HEK293T (cell line): ENCODE measurements around the gene MAST4.

Source experiments
- CTCF ChIA-PET: fragments of 350-600 bp; formaldehyde crosslinking; extraction: SDS; loops from one replicate; lab custom pipeline; 2021; ENCODE audit warnings: antibody characterized with exemption, inconsistent platforms; lab: Yijun Ruan, JAX
- POLR2A ChIA-PET: fragments of 350-600 bp; formaldehyde crosslinking; extraction: SDS; loops from one replicate; lab custom pipeline; 2020; ENCODE audit warnings: antibody characterized with exemption, inconsistent platforms; lab: Yijun Ruan, JAX
- DNase-seq: peaks from one replicate; pipeline ENCODE4 v3.0.0; 2012; ENCODE audit warnings: mixed read lengths; ENCODE audit errors: extremely low spot score
- ARNT ChIP-seq: fragments of 450-650 bp; IDR thresholded peaks from 2 replicates; pipeline ENCODE4 v1.6.1; 2017; ENCODE audit warnings: mild to moderate bottlenecking
- BHLHE40 ChIP-seq: fragments of 450-650 bp; IDR thresholded peaks from 2 replicates; pipeline ENCODE4 v1.6.1; 2016; ENCODE audit warnings: mild to moderate bottlenecking, moderate library complexity, borderline replicate concordance
- CTBP1 ChIP-seq: fragments of 450-650 bp; IDR thresholded peaks from 2 replicates; pipeline ENCODE4 v1.6.1; 2016; ENCODE audit warnings: borderline replicate concordance
- ELF4 ChIP-seq: fragments of 450-650 bp; IDR thresholded peaks from 2 replicates; pipeline ENCODE4 v1.6.1; 2017; ENCODE audit warnings: antibody characterized with exemption
- FOXA1 ChIP-seq: fragments of 450-650 bp; IDR thresholded peaks from 2 replicates; pipeline ENCODE4 v1.6.1; 2016; ENCODE audit warnings: mild to moderate bottlenecking
- FOXK2 ChIP-seq: fragments of 450-650 bp; IDR thresholded peaks from 2 replicates; pipeline ENCODE4 v1.6.1; 2016; ENCODE audit warnings: mild to moderate bottlenecking
- FOXM1 ChIP-seq: fragments of 450-650 bp; IDR thresholded peaks from 2 replicates; pipeline ENCODE4 v1.6.1; 2017; ENCODE audit warnings: mild to moderate bottlenecking, borderline replicate concordance
- HDGF ChIP-seq: fragments of 450-650 bp; IDR thresholded peaks from 2 replicates; pipeline ENCODE4 v1.6.1; 2017; ENCODE audit warnings: antibody characterized with exemption, borderline replicate concordance
- L3MBTL2 ChIP-seq: fragments of 450-650 bp; conservative IDR thresholded peaks from 2 replicates; pipeline ENCODE4 v1.6.1; 2016; ENCODE audit warnings: mild to moderate bottlenecking
- LEF1 ChIP-seq: fragments of 450-650 bp; IDR thresholded peaks from 2 replicates; pipeline ENCODE4 v1.6.1; 2017; ENCODE audit warnings: mild to moderate bottlenecking, borderline replicate concordance
- NFRKB ChIP-seq: fragments of 450-650 bp; IDR thresholded peaks from 2 replicates; pipeline ENCODE4 v1.6.1; 2016; ENCODE audit warnings: mild to moderate bottlenecking, moderate library complexity
- SP1 ChIP-seq: fragments of 450-650 bp; IDR thresholded peaks from 2 replicates; pipeline ENCODE4 v1.6.1; 2017
- SUZ12 ChIP-seq: fragments of 450-650 bp; IDR thresholded peaks from 2 replicates; pipeline ENCODE4 v1.6.1; 2016; ENCODE audit warnings: mild to moderate bottlenecking
- TARDBP ChIP-seq: fragments of 450-650 bp; IDR thresholded peaks from 2 replicates; pipeline ENCODE4 v1.6.1; 2016
- ZNF384 ChIP-seq: fragments of 450-650 bp; IDR thresholded peaks from 2 replicates; pipeline ENCODE4 v1.6.1; 2016
- TF ChIP-seq, protein P1 (sequence below): fragments of 450-650 bp; IDR thresholded peaks from 2 replicates; pipeline ENCODE4 v1.6.1; 2016

Gene MAST4

DNA sequence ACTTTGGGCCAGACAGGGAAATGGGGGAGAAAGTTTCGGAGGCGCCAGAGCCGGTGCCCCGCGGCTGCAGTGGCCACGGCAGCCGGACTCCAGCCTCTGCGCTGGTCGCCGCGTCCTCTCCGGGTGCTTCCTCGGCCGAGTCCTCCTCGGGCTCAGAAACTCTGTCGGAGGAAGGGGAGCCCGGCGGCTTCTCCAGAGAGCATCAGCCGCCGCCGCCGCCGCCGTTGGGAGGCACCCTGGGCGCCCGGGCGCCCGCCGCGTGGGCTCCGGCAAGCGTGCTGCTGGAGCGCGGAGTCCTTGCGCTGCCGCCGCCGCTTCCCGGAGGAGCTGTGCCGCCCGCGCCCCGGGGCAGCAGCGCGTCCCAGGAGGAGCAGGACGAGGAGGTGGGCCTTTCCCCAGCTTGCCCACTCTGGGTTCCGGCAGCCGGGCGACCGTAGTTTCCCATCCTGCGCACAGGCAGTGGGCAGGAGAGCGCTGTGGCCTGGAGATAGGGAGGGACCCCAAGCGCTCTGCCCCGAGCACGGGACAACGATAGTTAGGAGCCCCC, 516 bp downstream of the MAST4 start:
- ChIA-PET CTCF (no interaction called here), POLR2A (no interaction called here)
- DNase-seq: peak; percentile 38

DNA sequence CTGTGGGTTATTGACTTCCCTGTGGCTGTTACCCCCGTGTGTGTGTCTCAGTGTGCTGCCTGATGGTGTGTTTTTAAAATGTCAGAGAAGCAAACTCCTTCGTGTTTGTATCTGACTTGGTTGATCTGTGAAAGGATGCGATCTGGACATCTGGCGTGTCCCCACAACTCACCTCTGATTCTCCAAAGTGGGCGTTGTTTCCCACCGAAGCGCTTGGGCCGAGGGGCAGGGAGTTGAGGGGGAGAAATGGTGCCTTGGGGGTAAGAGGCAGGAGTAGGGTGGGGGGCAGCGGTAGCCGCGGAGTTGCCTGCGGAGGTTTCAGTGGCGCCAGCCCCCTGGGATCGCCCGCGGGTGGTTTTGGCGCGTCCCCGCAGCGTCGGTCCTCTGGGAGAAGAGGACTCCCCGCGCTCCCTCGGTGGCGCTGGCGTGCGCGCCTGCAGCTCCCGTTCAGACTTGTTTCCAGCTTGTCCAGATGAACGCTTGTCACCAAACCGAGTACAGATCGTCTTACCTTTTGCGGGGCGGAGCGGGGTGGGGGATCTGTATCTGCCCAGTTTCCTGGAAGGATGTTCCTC, 1.1 kb downstream of the MAST4 start:
- TF ChIP-seq CTBP1 (no peak), ELF4 (no peak), SUZ12 (no peak), HDGF (no peak), FOXM1 (no peak), FOXA1 (no peak), LEF1 (no peak), BHLHE40 (no peak), ARNT (no peak), ZNF384 (no peak), FOXK2 (no peak), L3MBTL2 (no peak), SP1 (no peak), NFRKB (no peak), TARDBP (no peak)
- TF ChIP-seq, protein P1, sequence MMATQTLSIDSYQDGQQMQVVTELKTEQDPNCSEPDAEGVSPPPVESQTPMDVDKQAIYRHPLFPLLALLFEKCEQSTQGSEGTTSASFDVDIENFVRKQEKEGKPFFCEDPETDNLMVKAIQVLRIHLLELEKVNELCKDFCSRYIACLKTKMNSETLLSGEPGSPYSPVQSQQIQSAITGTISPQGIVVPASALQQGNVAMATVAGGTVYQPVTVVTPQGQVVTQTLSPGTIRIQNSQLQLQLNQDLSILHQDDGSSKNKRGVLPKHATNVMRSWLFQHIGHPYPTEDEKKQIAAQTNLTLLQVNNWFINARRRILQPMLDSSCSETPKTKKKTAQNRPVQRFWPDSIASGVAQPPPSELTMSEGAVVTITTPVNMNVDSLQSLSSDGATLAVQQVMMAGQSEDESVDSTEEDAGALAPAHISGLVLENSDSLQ: no peak
- POLR2A ChIA-PET: no interaction called here
- CTCF ChIA-PET: no interaction called here
- peak; percentile 42 for DNase-seq

More for the DNA sequence above, 516 bp downstream of the MAST4 start:
- TF ChIP-seq ARNT: no peak

- no peak for DNase-seq
- CTCF ChIA-PET: no interaction called here
- TF ChIP-seq SUZ12 (no peak), ARNT (no peak), ZNF384 (no peak), HDGF (no peak), BHLHE40 (no peak), FOXK2 (no peak), L3MBTL2 (no peak), LEF1 (no peak)
- POLR2A ChIA-PET: no interaction called here
Observed at GRCh38 chr5:66602621-66603020, 6.4 kb downstream of the MAST4 start.

DNA sequence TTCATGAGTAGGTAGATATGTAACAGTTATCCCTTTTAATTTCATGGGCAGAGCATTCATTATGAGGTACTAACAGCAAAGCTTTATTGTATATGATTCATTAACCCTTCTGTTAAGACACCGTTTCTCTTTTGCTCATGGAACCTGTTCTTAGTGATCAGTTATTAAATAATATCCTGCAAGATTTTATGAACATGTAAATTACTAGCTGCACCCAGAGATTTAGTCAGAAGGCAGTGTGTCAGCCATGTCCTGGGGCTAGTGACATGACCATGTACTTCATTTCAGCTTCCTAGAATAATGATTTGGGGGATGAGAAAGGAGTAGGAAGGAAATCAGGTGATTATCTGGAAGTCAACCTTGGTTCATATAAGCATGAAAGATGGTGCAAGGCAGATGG, 7.0 kb downstream of the MAST4 start:
- no peak for TF ChIP-seq SUZ12
- no peak for TF ChIP-seq FOXK2
- TF ChIP-seq SP1: no peak
- TF ChIP-seq L3MBTL2: no peak
- TF ChIP-seq BHLHE40: no peak
- no peak for TF ChIP-seq LEF1
- no peak for TF ChIP-seq CTBP1
- no peak for TF ChIP-seq TARDBP
- TF ChIP-seq, protein P1: no peak
- TF ChIP-seq ELF4: no peak
- CTCF ChIA-PET: no interaction called here
- DNase-seq: no peak
- POLR2A ChIA-PET: no interaction called here

DNA sequence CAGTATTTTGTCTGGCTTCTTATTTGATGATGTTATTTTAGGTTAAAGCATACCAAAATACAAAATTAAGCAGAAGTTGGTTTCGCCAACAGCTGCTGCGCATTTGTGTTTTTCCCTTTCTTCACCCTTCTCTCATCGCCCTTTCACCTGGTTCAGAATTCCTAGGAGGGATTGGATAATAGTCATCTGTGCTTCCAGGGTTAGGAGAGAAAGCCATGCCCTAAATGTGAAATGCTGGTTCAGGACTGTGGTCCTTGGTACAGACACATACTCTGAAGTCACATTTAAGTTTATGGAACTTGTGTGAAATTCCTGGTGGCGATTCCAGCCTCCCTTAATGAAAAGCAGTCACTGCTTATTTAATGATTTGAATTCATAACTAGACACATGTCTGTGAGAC, 7.7 kb downstream of the MAST4 start:
- TF ChIP-seq CTBP1: no peak
- TF ChIP-seq FOXA1: no peak
- TF ChIP-seq, protein P1: no peak
- no peak for TF ChIP-seq ARNT
- no peak for TF ChIP-seq ZNF384
- TF ChIP-seq FOXK2: no peak
- no peak for TF ChIP-seq ELF4
- TF ChIP-seq TARDBP: no peak
- TF ChIP-seq NFRKB: no peak
- TF ChIP-seq BHLHE40: no peak
- no peak for TF ChIP-seq SUZ12
- no peak for TF ChIP-seq SP1
- POLR2A ChIA-PET: no interaction called here
- CTCF ChIA-PET: no interaction called here
- DNase-seq: no peak

GRCh38 chr5:66606713-66607112, 10.5 kb downstream of the MAST4 start:
- POLR2A ChIA-PET: no interaction called here
- CTCF ChIA-PET: no interaction called here
- no peak for DNase-seq
- TF ChIP-seq FOXK2: no peak
- no peak for TF ChIP-seq LEF1
- no peak for TF ChIP-seq SUZ12
- no peak for TF ChIP-seq SP1
- TF ChIP-seq, protein P1: no peak
- TF ChIP-seq TARDBP: no peak
- TF ChIP-seq FOXM1: no peak
- no peak for TF ChIP-seq ZNF384
- no peak for TF ChIP-seq BHLHE40
- TF ChIP-seq NFRKB: no peak
- no peak for TF ChIP-seq ELF4
- no peak for TF ChIP-seq L3MBTL2
- no peak for TF ChIP-seq FOXA1
- no peak for TF ChIP-seq CTBP1
- no peak for TF ChIP-seq HDGF
